Activated naive CD8-positive, alpha-beta T cell (primary cell): ENCODE measurements around the gene CALB2.

ENCODE experiments used
- H3K27ac Mint-ChIP-seq: one replicate; pipeline ENCODE4 v1.8.0; 2021; ENCODE audit warnings: mixed read lengths
- H3K27me3 Mint-ChIP-seq: one replicate; pipeline ENCODE4 v1.8.0; 2021; ENCODE audit warnings: mixed read lengths
- H3K36me3 Mint-ChIP-seq: one replicate; pipeline ENCODE4 v1.8.0; 2021; ENCODE audit warnings: mixed read lengths
- H3K4me1 Mint-ChIP-seq: one replicate; pipeline ENCODE4 v1.8.0; 2021; ENCODE audit warnings: low read depth, mixed read lengths
- H3K4me3 Mint-ChIP-seq: one replicate; pipeline ENCODE4 v1.8.0; 2021; ENCODE audit warnings: mild to moderate bottlenecking, mixed read lengths
- H3K9me3 Mint-ChIP-seq: one replicate; pipeline ENCODE4 v1.8.0; 2021; ENCODE audit warnings: low read depth, mixed read lengths

CALB2 gene

GRCh38 chr16:71423865-71424264, 65.3 kb downstream of the CALB2 start:
- no peak overlapping the region for H3K27ac Mint-ChIP-seq
- no peaks in the 10 kb centered on the region for H3K9me3 Mint-ChIP-seq
- H3K4me3 Mint-ChIP-seq = no peak overlapping the region
- peaks cover 5% of the 10 kb centered on the region for H3K4me1 Mint-ChIP-seq
- H3K36me3 Mint-ChIP-seq = no peaks in the 10 kb centered on the region
- peaks cover 17% of the 10 kb centered on the region for H3K27me3 Mint-ChIP-seq

- Mint-ChIP-seq H3K27me3 (peaks cover 20% of the 10 kb centered on the region), H3K4me1 (peaks cover 5% of the 10 kb centered on the region), H3K36me3 (no peaks in the 10 kb centered on the region), H3K4me3 (no peak overlapping the region), H3K9me3 (no peaks in the 10 kb centered on the region), H3K27ac (no peak overlapping the region)
Observed at GRCh38 chr16:71424626-71425025, 66.1 kb downstream of the CALB2 start.

DNA sequence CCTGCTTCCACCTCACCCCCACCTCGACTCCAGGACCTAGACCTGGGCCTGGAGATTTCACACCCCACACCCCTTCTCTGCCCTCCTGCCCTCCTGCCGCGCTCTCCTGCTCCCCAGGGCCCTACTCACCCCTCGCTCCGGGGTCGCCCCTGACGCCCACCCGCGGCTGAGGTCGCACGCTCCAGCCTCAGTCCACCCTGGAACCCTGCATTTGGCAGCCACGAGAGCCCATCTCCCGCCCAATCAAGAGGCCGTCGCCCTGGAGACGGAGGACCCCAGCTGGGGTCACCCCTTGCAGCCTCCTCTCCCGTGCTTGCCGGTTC, 67.2 kb downstream of the CALB2 start:
- peaks cover 21% of the 10 kb centered on the region for H3K27me3 Mint-ChIP-seq
- peaks cover 5% of the 10 kb centered on the region for H3K4me1 Mint-ChIP-seq
- H3K36me3 Mint-ChIP-seq = no peaks in the 10 kb centered on the region
- no peak overlapping the region for H3K27ac Mint-ChIP-seq
- no peak overlapping the region for H3K4me3 Mint-ChIP-seq
- H3K9me3 Mint-ChIP-seq = no peaks in the 10 kb centered on the region

- Mint-ChIP-seq H3K4me3 (peak overlapping the region; percentile 37), H3K9me3 (no peaks in the 10 kb centered on the region), H3K27ac (no peak overlapping the region), H3K27me3 (peaks cover 23% of the 10 kb centered on the region), H3K4me1 (peaks cover 5% of the 10 kb centered on the region), H3K36me3 (no peaks in the 10 kb centered on the region)
Observed at GRCh38 chr16:71426069-71426879, 67.8 kb downstream of the CALB2 start.

DNA sequence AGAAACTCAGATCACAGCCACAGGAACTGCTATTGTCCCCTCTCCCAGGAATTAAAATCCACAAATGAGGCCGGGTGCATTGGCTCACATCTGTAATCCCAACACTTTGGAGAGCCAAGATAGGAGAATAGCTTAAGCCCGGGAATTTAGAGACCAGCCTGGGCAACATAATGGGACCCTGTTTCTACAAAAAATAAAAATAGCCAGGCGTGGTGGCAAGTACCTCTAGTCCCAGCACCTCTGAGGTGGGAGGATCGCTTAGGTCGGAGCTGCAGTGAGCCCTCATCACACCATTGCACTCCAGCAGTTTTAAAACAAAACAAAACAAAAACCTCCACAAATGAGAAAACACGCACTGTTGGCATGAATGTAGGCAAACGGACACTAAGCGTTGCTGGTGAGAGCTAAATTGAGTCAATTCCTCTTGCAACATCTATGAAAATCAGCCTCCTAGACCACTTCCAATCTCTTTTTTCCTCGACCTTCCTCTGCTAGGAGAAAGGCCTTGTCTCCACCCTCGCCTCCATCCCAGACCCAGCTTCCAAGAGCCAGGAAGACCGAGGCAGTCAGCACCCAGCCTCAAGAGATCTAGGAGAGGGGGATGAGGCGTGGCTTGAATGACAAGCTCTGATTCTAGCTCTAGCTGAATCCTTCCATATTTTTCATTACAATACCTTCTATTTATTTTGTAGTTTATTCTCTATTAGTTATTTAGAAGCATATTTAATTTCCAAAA, 68.5 kb downstream of the CALB2 start:
- Mint-ChIP-seq H3K27ac (no peak overlapping the region), H3K4me3 (no peak overlapping the region), H3K9me3 (no peaks in the 10 kb centered on the region), H3K27me3 (peaks cover 23% of the 10 kb centered on the region), H3K36me3 (no peaks in the 10 kb centered on the region), H3K4me1 (peaks cover 5% of the 10 kb centered on the region)

GRCh38 chr16:71428385-71428784, 69.9 kb downstream of the CALB2 start:
- H3K27ac Mint-ChIP-seq = no peak overlapping the region
- H3K36me3 Mint-ChIP-seq = no peaks in the 10 kb centered on the region
- H3K27me3 Mint-ChIP-seq = peaks cover 23% of the 10 kb centered on the region

DNA sequence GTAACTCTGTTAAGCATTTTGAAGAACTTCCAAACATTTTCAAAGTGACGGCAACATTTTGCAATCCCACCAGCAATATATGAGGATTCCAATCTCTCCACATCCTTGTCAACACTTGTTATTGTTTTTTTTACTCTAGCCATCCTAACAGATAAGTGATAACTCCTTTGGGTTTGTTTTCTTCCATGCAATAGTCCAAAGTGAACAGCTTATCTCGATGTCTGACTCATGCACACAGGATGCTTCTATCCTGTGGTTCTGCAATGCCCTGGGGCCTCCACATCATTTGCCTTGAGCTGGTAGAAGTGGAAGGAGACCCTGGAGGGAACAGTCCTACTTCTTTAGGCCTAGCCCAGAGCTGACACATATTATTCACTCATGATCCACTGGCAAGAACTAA, 70.4 kb downstream of the CALB2 start:
- Mint-ChIP-seq H3K27ac (no peak overlapping the region), H3K36me3 (no peaks in the 10 kb centered on the region), H3K9me3 (no peaks in the 10 kb centered on the region), H3K4me1 (peaks cover 5% of the 10 kb centered on the region), H3K27me3 (peaks cover 21% of the 10 kb centered on the region), H3K4me3 (no peak overlapping the region)

More at GRCh38 chr16:71428385-71428784, 69.9 kb downstream of the CALB2 start:
- no peak overlapping the region for H3K4me3 Mint-ChIP-seq
- H3K4me1 Mint-ChIP-seq = peaks cover 5% of the 10 kb centered on the region
- H3K9me3 Mint-ChIP-seq = no peaks in the 10 kb centered on the region

DNA sequence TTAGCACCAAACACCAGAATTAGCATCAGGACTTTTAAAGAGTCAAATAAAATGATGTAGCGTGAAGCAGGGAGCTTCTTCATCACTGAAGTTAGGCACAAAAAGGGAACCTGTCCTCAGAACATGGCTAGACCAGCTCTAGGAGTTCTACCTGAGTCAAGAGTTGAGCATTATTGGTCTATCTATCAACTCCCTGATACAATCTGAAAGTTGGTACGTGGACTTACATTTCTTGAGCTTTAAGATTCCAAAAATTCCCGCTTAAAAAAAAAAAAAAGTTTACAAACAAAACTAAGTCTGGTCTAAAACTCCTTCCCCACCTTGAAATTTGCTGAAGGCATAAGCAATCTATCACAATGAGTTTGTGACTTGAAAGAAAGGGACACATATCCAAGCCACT, 71.1 kb downstream of the CALB2 start:
- Mint-ChIP-seq H3K27me3 (peaks cover 19% of the 10 kb centered on the region), H3K4me3 (no peak overlapping the region), H3K9me3 (no peaks in the 10 kb centered on the region), H3K4me1 (peaks cover 5% of the 10 kb centered on the region), H3K36me3 (no peaks in the 10 kb centered on the region), H3K27ac (no peak overlapping the region)

- no peak overlapping the region for H3K4me3 Mint-ChIP-seq
- H3K4me1 Mint-ChIP-seq = peaks cover 5% of the 10 kb centered on the region
- H3K27me3 Mint-ChIP-seq = peaks cover 17% of the 10 kb centered on the region
- H3K9me3 Mint-ChIP-seq = no peaks in the 10 kb centered on the region
- no peaks in the 10 kb centered on the region for H3K36me3 Mint-ChIP-seq
- no peak overlapping the region for H3K27ac Mint-ChIP-seq
Observed at GRCh38 chr16:71430744-71431143, 72.2 kb downstream of the CALB2 start.

- Mint-ChIP-seq H3K27ac (no peak overlapping the region), H3K36me3 (no peaks in the 10 kb centered on the region), H3K4me1 (peaks cover 5% of the 10 kb centered on the region), H3K4me3 (no peak overlapping the region), H3K27me3 (peaks cover 17% of the 10 kb centered on the region), H3K9me3 (no peaks in the 10 kb centered on the region)
Observed at GRCh38 chr16:71431176-71431575, 72.7 kb downstream of the CALB2 start.

DNA sequence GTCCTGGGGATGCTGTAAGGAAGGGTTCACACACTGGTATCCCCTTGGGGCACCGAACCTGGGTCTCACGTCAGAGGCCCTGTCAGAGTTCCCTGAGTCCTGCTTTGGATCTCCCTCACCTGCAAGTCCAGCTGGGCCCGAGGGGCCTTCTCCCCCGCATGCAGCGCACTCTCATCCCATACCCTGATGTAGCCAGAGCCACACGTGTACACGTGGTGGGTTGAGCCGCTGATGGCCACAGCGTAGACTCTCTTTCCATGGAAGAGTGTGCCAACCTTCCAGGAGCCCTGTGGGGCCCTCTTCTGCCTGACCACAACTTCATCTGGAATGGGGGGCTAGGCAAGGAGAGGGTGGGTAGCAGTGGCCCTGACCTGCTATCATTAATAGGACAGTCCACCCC, 73.5 kb downstream of the CALB2 start:
- no peaks in the 10 kb centered on the region for H3K9me3 Mint-ChIP-seq
- H3K27me3 Mint-ChIP-seq = peaks cover 13% of the 10 kb centered on the region
- H3K4me3 Mint-ChIP-seq = no peak overlapping the region
- H3K4me1 Mint-ChIP-seq = peaks cover 2% of the 10 kb centered on the region
- no peaks in the 10 kb centered on the region for H3K36me3 Mint-ChIP-seq
- no peak overlapping the region for H3K27ac Mint-ChIP-seq

- Mint-ChIP-seq H3K4me1 (no peaks in the 10 kb centered on the region), H3K36me3 (no peaks in the 10 kb centered on the region), H3K27me3 (peaks cover 19% of the 10 kb centered on the region), H3K27ac (no peak overlapping the region), H3K9me3 (no peaks in the 10 kb centered on the region), H3K4me3 (no peak overlapping the region)
Observed at GRCh38 chr16:71432906-71433305, 74.4 kb downstream of the CALB2 start.

GRCh38 chr16:71436473-71436872, 78.0 kb downstream of the CALB2 start:
- Mint-ChIP-seq H3K27ac (no peak overlapping the region), H3K36me3 (no peaks in the 10 kb centered on the region), H3K27me3 (peaks cover 23% of the 10 kb centered on the region), H3K4me3 (no peak overlapping the region), H3K4me1 (no peaks in the 10 kb centered on the region), H3K9me3 (no peaks in the 10 kb centered on the region)

- no peak overlapping the region for H3K4me3 Mint-ChIP-seq
Observed at GRCh38 chr16:71439523-71439922, 81.0 kb downstream of the CALB2 start.

More at GRCh38 chr16:71439523-71439922, 81.0 kb downstream of the CALB2 start:
- Mint-ChIP-seq H3K4me1 (no peaks in the 10 kb centered on the region), H3K36me3 (peaks cover 4% of the 10 kb centered on the region), H3K9me3 (peaks cover 7% of the 10 kb centered on the region), H3K27ac (no peak overlapping the region), H3K27me3 (peaks cover 21% of the 10 kb centered on the region)
